Measurements from ENCODE around the gene HTRA3.

GRCh38 chr4:8265171-8265929, 4.2 kb upstream of the HTRA3 start:
- TF ChIP-seq NR2C2 (CRISPR knock-in tag; IDR thresholded peaks at IDR 0.05) (no peak), CTCF (IDR thresholded peaks at IDR 0.05) (no peak), FOXP4 (CRISPR knock-in tag; IDR thresholded peaks at IDR 0.05) (no peak), IRF2 (CRISPR knock-in tag; IDR thresholded peaks at IDR 0.05; ENCODE audit: borderline replicate concordance, low read depth) (no peak), FOXJ3 (CRISPR knock-in tag; IDR thresholded peaks at IDR 0.05; ENCODE audit: borderline replicate concordance) (no peak), OVOL2 (CRISPR knock-in tag; IDR thresholded peaks at IDR 0.05; ENCODE audit: borderline replicate concordance) (no peak), KAT7 (CRISPR knock-in tag; IDR thresholded peaks at IDR 0.05; ENCODE audit: borderline replicate concordance) (no peak), NR1H2 (CRISPR knock-in tag; IDR thresholded peaks at IDR 0.05) (no peak), GABPB1 (CRISPR knock-in tag; IDR thresholded peaks at IDR 0.05) (no peak)
- TF ChIP-seq, protein P1, sequence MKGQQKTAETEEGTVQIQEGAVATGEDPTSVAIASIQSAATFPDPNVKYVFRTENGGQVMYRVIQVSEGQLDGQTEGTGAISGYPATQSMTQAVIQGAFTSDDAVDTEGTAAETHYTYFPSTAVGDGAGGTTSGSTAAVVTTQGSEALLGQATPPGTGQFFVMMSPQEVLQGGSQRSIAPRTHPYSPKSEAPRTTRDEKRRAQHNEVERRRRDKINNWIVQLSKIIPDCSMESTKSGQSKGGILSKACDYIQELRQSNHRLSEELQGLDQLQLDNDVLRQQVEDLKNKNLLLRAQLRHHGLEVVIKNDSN (CRISPR knock-in tag; IDR thresholded peaks at IDR 0.05): no peak
